Psoas muscle (tissue), 8 donors: Measurements from ENCODE around the gene SH3TC1. TPM values are rescaled to one million over a fixed set of nuclear protein-coding genes. Genes with fewer than 3 reads are reported as not detected.
A peak's percentile ranks its signal among the peaks of the same experiment; 100 is the strongest.

ENCODE experiments used
- ATAC-seq, 4 donors: fragments of 200-7000 bp; cut with Tn5 transposase; one replicate each; pipeline ENCODE4 v1.9.1; 2020; ENCODE audit warnings: moderate library complexity in 3 of 4, mild to moderate bottlenecking in 2 of 4
- DNase-seq, 2 donors: peaks; one replicate each; pipeline ENCODE4 v3.0.0-alpha.2; 2020
- H3K27ac ChIP-seq: fragments of 200-600 bp; one replicate; pipeline ENCODE4 v1.8.0; 2022
- H3K27me3 ChIP-seq, 3 donors: fragments of 200-600 bp in 1 of 3; one replicate each; pipeline versions ENCODE4 v1.6.1 to v1.8.0; 2013 to 2022; ENCODE audit warnings: low read length in 2 of 3, mild to moderate bottlenecking in 2 of 3, moderate library complexity in 1 of 3; ENCODE audit not compliant: insufficient read depth in 3 of 3
- H3K36me3 ChIP-seq, 2 donors: fragments of 200-600 bp in 1 of 2; one replicate each; pipeline versions ENCODE4 v1.6.1 to v1.8.0; 2013 to 2022; ENCODE audit warnings: low read depth in 1 of 2, mild to moderate bottlenecking in 1 of 2, moderate library complexity in 1 of 2; ENCODE audit not compliant: insufficient read depth in 1 of 2
- H3K4me1 ChIP-seq: fragments of 200-600 bp; one replicate; pipeline ENCODE4 v1.8.0; 2022
- H3K4me3 ChIP-seq: fragments of 200-600 bp; one replicate; pipeline ENCODE4 v1.8.0; 2022; ENCODE audit warnings: mild to moderate bottlenecking
- H3K9me3 ChIP-seq: fragments of 200-600 bp; one replicate; pipeline ENCODE4 v1.8.0; 2022
- CTCF ChIP-seq: fragments of 200-600 bp; IDR thresholded peaks from one replicate; pipeline ENCODE4 v1.8.0; 2022; ENCODE audit warnings: antibody characterized with exemption
- WGBS, 3 donors: extraction: QIAGEN DNeasy Blood & Tissue Kit; methylation state at CpG; one replicate each; pipeline versions ENCODE4 v1.1.6 to v1.1.7; 2013; 5-methylcytosine and 5-hydroxymethylcytosine counted together
- intact Hi-C, 2 donors: fragments of 100-400 bp; cut with DNase I; formaldehyde crosslinking; loops; one replicate each; pipeline versions ENCODE4 v1.11.0 to v1.14.2; 2022
- polyA plus RNA-seq, 3 donors: library from polyadenylated mRNA; stranded (reverse); fragments of 200-250 nt; gene quantifications; one replicate each; pipeline ENCODE4 v1.2.3, GENCODE V29; 2013
- total RNA-seq, 4 donors: library from RNA; stranded (reverse); fragmentation: NEBNext Ultra II Directional in 2 of 4; extraction: Animal tissue kit (Norgen Biotek cat#: 25700) in 2 of 4; gene quantifications; one replicate each; pipeline versions ENCODE4 v1.2.1 to v1.2.4, GENCODE V29; 2021 to 2023
- donor health status: healthy with polysubstance abuse.
- donor health status: DM: no; HTN: no; CAD: no; lungs with moderate emphysema.
- donor health status: Bipolar disorder and iron deficiency.
- donor health status: healthy.
- donor health status: DM: yes; HTN: yes; CAD: no.
- donor health status: DM: no; HTN: no; CAD: no.
- donor health status: DM: no; HTN: no; CAD: no.
- donor health status: DM: yes; HTN: yes; CAD: no.

Gene SH3TC1
- total and polyA plus RNA-seq, 7 donors: 1.9 to 7.9 (median 4.7) TPM

DNA sequence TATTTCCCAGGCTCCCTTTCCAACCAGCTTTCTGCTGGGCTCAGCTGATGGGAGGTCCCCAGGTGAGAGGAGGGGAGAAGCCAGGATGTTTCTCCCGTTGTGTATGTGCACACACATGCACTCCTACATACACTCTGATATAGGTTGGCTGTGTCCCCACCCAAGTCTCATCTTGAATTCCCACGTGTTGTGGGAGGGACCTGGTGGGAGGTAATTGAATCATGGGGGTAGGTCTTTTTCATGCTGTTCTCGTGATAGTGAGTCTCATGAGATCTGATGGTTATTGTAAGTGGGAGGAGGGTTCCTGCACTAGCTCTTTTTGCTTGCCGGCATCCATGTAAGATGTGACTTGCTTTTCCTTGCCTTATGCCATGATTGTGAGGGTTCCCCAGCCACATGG lies 58.8 kb downstream of the SH3TC1 start:
- Histone ChIP-seq H3K27ac (no peak overlapping the region), H3K4me3 (no peak overlapping the region), H3K36me3 (no peaks in the 10 kb centered on the region), H3K9me3 (no peaks in the 10 kb centered on the region), H3K27me3 (no peaks in the 10 kb centered on the region), H3K4me1 (no peaks in the 10 kb centered on the region)
- ATAC-seq (no peak), DNase-seq (no peak)
- TF ChIP-seq CTCF: no peak
- 74 to 84% (median 79%) methylated on average over 4 of the region's 4 CpGs for WGBS, 3 donors
- intact Hi-C loops: no loop called here

- peak in 1 of 2 donors; percentile 1 for DNase-seq
- TF ChIP-seq CTCF: no peak
- no peak overlapping the region for H3K27ac ChIP-seq
- no peaks in the 10 kb centered on the region for H3K36me3 ChIP-seq
- no peaks in the 10 kb centered on the region for H3K27me3 ChIP-seq
- 66 to 71% (median 71%) methylated on average over 13 of the region's 13 CpGs for WGBS, 3 donors
- H3K9me3 ChIP-seq: no peaks in the 10 kb centered on the region
- no peak overlapping the region for H3K4me3 ChIP-seq
- intact Hi-C loops: no loop called here
- no peak for ATAC-seq
- no peaks in the 10 kb centered on the region for H3K4me1 ChIP-seq
These were observed 59.6 kb downstream of the SH3TC1 start for GRCh38 chr4:8258552-8259212.

DNA sequence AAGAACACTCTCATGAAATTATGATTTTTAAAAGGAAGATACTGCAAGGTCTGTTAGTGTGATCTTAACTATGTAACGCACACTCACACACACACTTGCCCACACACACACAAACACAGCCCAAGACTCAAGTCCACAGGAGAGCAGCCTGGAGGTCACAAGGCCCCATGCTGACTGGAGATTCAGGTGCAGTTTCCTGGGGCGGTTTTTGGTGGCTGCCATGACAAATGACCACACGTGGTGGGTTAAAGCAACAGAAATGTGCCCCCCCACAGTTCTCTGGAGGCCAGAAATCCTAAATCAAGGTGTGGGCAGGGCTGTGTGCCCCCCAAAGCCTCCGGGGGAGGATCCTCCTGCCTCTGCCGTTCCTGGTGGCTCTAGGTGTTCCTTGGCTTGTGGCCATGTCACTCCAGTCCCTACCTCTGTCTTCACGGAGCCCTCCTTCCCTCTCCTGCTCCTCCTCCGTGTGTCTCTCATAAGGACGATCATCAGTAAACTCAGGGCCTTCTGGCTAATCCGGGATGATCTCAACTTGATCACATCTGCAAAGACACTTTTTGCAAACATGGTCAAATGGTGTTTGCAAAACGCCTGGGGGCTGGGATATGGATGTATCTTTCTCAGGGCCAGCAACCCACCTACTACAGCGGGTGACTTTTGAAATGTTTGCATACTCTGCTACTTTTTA lies 60.8 kb downstream of the SH3TC1 start:
- Histone ChIP-seq H3K9me3 (no peaks in the 10 kb centered on the region), H3K4me1 (no peaks in the 10 kb centered on the region), H3K4me3 (no peak overlapping the region), H3K27me3 (no peaks in the 10 kb centered on the region), H3K27ac (no peak overlapping the region), H3K36me3 (no peaks in the 10 kb centered on the region)
- TF ChIP-seq CTCF: no peak
- ATAC-seq (no peak), DNase-seq (no peak)
- 82 to 87% (median 85%) methylated on average over 11 of the region's 11 CpGs for WGBS, 3 donors
- intact Hi-C loops: no loop called here

DNA sequence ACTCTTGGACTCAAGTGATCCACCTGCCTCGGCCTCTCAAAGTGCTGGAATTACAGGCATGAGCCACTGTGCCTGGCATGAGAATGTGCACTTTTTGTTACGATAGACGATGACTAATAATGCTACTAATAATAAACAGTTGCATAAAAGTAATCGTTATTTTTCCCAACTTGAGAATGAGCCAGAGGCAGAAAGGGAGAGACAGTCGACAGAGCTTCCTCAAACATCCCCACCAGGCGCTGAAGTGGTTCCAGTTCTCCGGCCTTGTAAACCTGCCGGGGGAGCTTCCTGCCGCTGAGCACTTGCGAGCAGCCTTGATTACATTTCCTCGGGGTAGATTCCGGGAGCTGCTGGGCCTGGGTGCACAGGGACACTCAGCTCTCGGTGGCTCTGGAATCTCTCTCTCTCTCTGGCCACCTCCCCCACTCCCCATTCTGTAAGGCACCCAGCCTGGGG lies 61.6 kb downstream of the SH3TC1 start:
- H3K4me1 ChIP-seq: no peaks in the 10 kb centered on the region
- H3K9me3 ChIP-seq: no peaks in the 10 kb centered on the region
- no peak for TF ChIP-seq CTCF
- ATAC-seq (peak in 3 of 4 donors; percentile 7 to 47 (median 19)), DNase-seq (peak in 1 of 2 donors; percentile 67)
- H3K27ac ChIP-seq: no peak overlapping the region
- H3K27me3 ChIP-seq: no peaks in the 10 kb centered on the region
- no peak overlapping the region for H3K4me3 ChIP-seq
- WGBS, 3 donors: 40 to 46% (median 44%) methylated on average over 13 of the region's 13 CpGs
- no peaks in the 10 kb centered on the region for H3K36me3 ChIP-seq
- intact Hi-C loops: no loop called here
